ENCODE results near the gene SLC48A1. TPM values are rescaled to one million over a fixed set of nuclear protein-coding genes. Genes with fewer than 3 reads are reported as not detected.
A peak's percentile ranks its signal among the peaks of the same experiment; 100 is the strongest.

Gene SLC48A1
- polyA plus RNA-seq, 4 donors, result 5.1 to 12.1 (median 7.5) TPM

DNA sequence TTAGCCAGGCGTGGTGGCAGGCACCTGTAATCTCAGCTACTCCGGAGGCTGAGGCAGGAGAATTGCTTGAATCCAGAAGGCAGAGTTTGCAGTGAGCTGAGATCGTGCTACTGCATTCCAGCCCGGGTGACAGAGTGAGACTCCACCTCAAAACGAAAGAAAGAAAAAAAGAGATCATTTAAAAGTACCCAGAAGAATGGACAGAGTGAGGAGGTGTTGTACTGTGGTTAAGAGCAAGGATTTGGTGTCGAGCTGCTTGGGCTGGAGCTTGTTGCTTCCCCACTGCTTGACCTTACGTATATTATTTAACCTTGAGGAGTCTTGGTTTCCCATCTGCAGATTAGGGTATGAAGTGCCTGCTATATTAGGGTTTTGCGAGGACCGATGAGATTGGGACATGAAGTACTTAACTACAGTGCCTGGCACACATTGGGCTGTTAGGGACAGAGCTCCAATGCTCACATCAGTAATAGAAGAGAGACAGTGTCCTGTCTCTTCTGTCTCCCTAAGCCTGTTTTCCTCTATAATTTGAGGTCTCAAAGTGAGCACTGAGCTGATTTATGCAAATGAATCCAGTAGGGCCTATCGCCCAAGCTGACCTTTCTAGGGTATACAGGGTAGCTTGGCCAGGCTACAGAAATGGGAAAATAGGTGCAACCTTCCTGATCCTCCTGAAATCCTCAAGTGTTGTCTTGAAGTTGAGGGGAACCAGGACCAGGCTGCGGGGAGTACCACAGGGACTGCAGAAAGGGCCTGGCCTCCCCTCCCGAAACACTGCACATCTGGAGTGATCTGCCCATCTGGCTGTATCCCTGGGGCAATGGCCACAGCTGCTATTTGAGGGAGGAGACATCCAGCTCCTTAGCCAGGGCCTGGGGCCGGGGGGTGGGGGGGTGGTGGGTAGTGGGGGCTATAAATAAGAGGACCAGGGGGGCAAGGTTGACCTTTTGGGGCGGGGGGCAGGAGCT is 55.3 kb downstream of the SLC48A1 start:
- Histone ChIP-seq H3K4me3 (ENCODE audit: low read depth in 1 of 3, low read length in 3 of 3) (no peak overlapping the region), H3K9me3 (ENCODE audit: control insufficient read depth in 2 of 2, insufficient read depth in 1 of 2, low read depth in 1 of 2, low read length in 1 of 2) (no peaks in the 10 kb centered on the region), H3K4me1 (ENCODE audit: control insufficient read depth in 3 of 3, insufficient read depth in 2 of 3, low read depth in 1 of 3, low read length in 2 of 3) (peaks cover 0 to 19% (median 11%) of the 10 kb centered on the region in 3 donors), H3K27me3 (ENCODE audit: control insufficient read depth in 3 of 3, insufficient read depth in 3 of 3, low read length in 3 of 3) (no peaks in the 10 kb centered on the region), H3K36me3 (ENCODE audit: control insufficient read depth in 3 of 3, insufficient read depth in 2 of 3, low read depth in 1 of 3, low read length in 3 of 3) (no peaks in the 10 kb centered on the region), H3K27ac (ENCODE audit: low read depth in 1 of 3, low read length in 2 of 3) (peak overlapping the region in 2 of 3 donors; percentile 28 to 59)
- no peak for DNase-seq
- FAIRE-seq, result no peak
- WGBS, 3 donors, result 67 to 76% (median 73%) methylated on average over 14 of the region's 14 CpGs

DNA sequence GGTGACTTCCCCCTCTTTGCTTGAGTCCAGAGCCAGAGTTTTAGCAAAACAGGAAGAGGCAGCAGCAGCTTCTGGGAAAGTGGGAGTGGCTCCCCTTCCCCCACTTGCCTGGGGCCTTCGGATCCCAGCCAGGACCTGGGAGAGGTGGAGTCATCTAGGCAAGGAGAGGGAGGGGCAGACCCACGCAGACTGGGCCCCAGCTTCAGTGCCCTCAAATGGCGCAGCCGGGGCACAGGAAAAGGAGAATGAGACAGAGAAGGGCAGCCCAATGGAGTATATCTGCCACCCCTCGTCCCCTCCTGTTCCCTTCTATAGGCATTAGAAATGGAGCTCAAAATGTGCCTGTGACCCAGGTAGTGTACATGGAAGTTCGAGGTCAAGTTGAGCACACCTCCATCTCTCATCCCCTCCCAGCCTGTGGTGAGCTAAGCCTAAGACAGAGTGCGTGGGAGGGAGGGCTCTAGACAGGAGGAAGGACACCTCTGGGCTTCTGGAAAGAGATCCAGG is 56.0 kb downstream of the SLC48A1 start:
- peaks cover 0 to 19% (median 11%) of the 10 kb centered on the region in 3 donors for H3K4me1 ChIP-seq (ENCODE audit: control insufficient read depth in 3 of 3, insufficient read depth in 2 of 3, low read depth in 1 of 3, low read length in 2 of 3)
- WGBS, 3 donors, result 18 to 43% (median 29%) methylated on average over 7 of the region's 7 CpGs
- no peak overlapping the region for H3K4me3 ChIP-seq (ENCODE audit: low read depth in 1 of 3, low read length in 3 of 3)
- DNase-seq, result peak; percentile 70 to 85
- no peaks in the 10 kb centered on the region for H3K27me3 ChIP-seq (ENCODE audit: control insufficient read depth in 3 of 3, insufficient read depth in 3 of 3, low read length in 3 of 3)
- H3K9me3 ChIP-seq (ENCODE audit: control insufficient read depth in 2 of 2, insufficient read depth in 1 of 2, low read depth in 1 of 2, low read length in 1 of 2), result no peaks in the 10 kb centered on the region
- no peak for FAIRE-seq
- H3K36me3 ChIP-seq (ENCODE audit: control insufficient read depth in 3 of 3, insufficient read depth in 2 of 3, low read depth in 1 of 3, low read length in 3 of 3), result no peaks in the 10 kb centered on the region
- H3K27ac ChIP-seq (ENCODE audit: low read depth in 1 of 3, low read length in 2 of 3), result peak overlapping the region; percentile 21 to 72 (median 27)

DNA sequence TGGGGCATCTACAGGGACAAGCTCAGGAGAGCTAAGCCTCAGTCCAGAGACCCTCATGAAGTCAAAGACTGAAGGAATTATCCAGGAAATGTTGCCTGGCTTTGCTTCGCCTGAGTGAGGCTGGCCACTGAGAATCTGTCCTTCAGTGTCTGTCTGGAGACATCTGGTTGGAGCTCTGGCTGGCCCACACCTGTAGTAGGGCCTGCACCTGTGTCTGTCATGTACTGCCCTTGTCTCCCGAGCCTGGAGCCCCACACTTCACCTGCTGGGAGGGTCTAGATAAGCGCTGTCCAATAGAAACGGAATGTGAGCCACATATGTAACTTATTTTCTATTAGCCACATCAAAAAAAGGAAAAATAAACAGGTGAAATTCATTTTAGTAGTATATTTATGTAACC is 56.5 kb downstream of the SLC48A1 start:
- FAIRE-seq (no peak), DNase-seq (no peak)
- no peaks in the 10 kb centered on the region for H3K9me3 ChIP-seq (ENCODE audit: control insufficient read depth in 2 of 2, insufficient read depth in 1 of 2, low read depth in 1 of 2, low read length in 1 of 2)
- no peaks in the 10 kb centered on the region for H3K27me3 ChIP-seq (ENCODE audit: control insufficient read depth in 3 of 3, insufficient read depth in 3 of 3, low read length in 3 of 3)
- no peak overlapping the region for H3K4me3 ChIP-seq (ENCODE audit: low read depth in 1 of 3, low read length in 3 of 3)
- WGBS, 3 donors, result 47 to 88% (median 75%) methylated on average over 4 of the region's 4 CpGs
- no peaks in the 10 kb centered on the region for H3K36me3 ChIP-seq (ENCODE audit: control insufficient read depth in 3 of 3, insufficient read depth in 2 of 3, low read depth in 1 of 3, low read length in 3 of 3)
- H3K4me1 ChIP-seq (ENCODE audit: control insufficient read depth in 3 of 3, insufficient read depth in 2 of 3, low read depth in 1 of 3, low read length in 2 of 3), result peaks cover 0 to 23% (median 11%) of the 10 kb centered on the region in 3 donors
- peak overlapping the region in 2 of 3 donors; percentile 21 to 72 for H3K27ac ChIP-seq (ENCODE audit: low read depth in 1 of 3, low read length in 2 of 3)

Other genes with a start within 250 kb of the SLC48A1 start
- 10 to 100 TPM in 3 of 4 donors, 1 to 10 TPM in 1; 8.7 to 25.6 (median 14.4) TPM for gene RPAP3, start 67.2 kb upstream of the SLC48A1 start, polyA plus RNA-seq
- gene ENDOU, start 47.7 kb upstream of the SLC48A1 start, polyA plus RNA-seq, result 1 to 10 TPM in 1 of 4 donors, under 1 TPM in 1, not detected in 2; 0.30 to 2.1 TPM
- 10 to 100 TPM in 1 of 4 donors, 1 to 10 TPM in 3; 2.5 to 19.8 (median 4.3) TPM for gene RAPGEF3, start 14.4 kb upstream of the SLC48A1 start, polyA plus RNA-seq
- gene HDAC7, start 46.7 kb downstream of the SLC48A1 start, polyA plus RNA-seq, result 10 to 100 TPM in 2 of 4 donors, 1 to 10 TPM in 2; 2.2 to 30.3 (median 15.3) TPM
- 10 to 100 TPM; 16.6 to 61.0 (median 41.9) TPM for gene VDR, start 131.8 kb downstream of the SLC48A1 start, polyA plus RNA-seq
- gene TMEM106C, start 190.4 kb downstream of the SLC48A1 start, polyA plus RNA-seq, result 100 to 1,000 TPM; 140 to 234 (median 177) TPM
- gene COL2A1, start 231.2 kb downstream of the SLC48A1 start, polyA plus RNA-seq, result 10 to 100 TPM in 1 of 4 donors, under 1 TPM in 1, not detected in 2; 0.19 to 65.7 TPM